PC-3 (cell line): ENCODE data around the gene SLC35A5.

Source experiments
- EZH2 ChIP-seq: fragments of 300-600 bp; sonication (generic); IDR thresholded peaks from one replicate; pipeline ENCODE4 v1.6.1; 2017; ENCODE audit warnings: antibody characterized with exemption, mild to moderate bottlenecking, low read length; ENCODE audit not compliant: unreplicated experiment
- EZH2phosphoT487 ChIP-seq: fragments of 300-600 bp; sonication (generic); IDR thresholded peaks from 2 replicates; pipeline ENCODE4 v1.6.1; 2018; ENCODE audit warnings: mild to moderate bottlenecking, antibody characterized with exemption, low read length, borderline replicate concordance
- TF ChIP-seq, protein P1 (sequence below): fragments of 300-600 bp; sonication (generic); conservative IDR thresholded peaks from 2 replicates; pipeline ENCODE4 v1.5.1; 2017; ENCODE audit warnings: antibody characterized with exemption, low read depth, mild to moderate bottlenecking, low read length

GRCh38 chr3:112512320-112512719 is 49.5 kb upstream of the SLC35A5 start:
- TF ChIP-seq, protein P1, sequence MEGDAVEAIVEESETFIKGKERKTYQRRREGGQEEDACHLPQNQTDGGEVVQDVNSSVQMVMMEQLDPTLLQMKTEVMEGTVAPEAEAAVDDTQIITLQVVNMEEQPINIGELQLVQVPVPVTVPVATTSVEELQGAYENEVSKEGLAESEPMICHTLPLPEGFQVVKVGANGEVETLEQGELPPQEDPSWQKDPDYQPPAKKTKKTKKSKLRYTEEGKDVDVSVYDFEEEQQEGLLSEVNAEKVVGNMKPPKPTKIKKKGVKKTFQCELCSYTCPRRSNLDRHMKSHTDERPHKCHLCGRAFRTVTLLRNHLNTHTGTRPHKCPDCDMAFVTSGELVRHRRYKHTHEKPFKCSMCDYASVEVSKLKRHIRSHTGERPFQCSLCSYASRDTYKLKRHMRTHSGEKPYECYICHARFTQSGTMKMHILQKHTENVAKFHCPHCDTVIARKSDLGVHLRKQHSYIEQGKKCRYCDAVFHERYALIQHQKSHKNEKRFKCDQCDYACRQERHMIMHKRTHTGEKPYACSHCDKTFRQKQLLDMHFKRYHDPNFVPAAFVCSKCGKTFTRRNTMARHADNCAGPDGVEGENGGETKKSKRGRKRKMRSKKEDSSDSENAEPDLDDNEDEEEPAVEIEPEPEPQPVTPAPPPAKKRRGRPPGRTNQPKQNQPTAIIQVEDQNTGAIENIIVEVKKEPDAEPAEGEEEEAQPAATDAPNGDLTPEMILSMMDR: no peak
- TF ChIP-seq EZH2: no peak
- no peak for TF ChIP-seq EZH2phosphoT487
